GM18526 (cell line): ENCODE measurements around the gene CYFIP2.

ENCODE experiments used
- POLR2A ChIP-seq: IDR thresholded peaks from 3 replicates; pipeline ENCODE4 v1.6.1; 2011; ENCODE audit not compliant: insufficient read length; ENCODE audit errors: extremely low read depth

Gene CYFIP2

GRCh38 chr5:157294407-157295091, 28.6 kb downstream of the CYFIP2 start:
- no peak for TF ChIP-seq POLR2A

- TF ChIP-seq POLR2A: no peak
Measured at GRCh38 chr5:157295247-157295646, 29.3 kb downstream of the CYFIP2 start.

- TF ChIP-seq POLR2A: no peak
Measured at GRCh38 chr5:157300564-157300963, 34.6 kb downstream of the CYFIP2 start.

GRCh38 chr5:157301066-157301465, 35.1 kb downstream of the CYFIP2 start:
- TF ChIP-seq POLR2A: no peak

GRCh38 chr5:157303023-157303422, 37.1 kb downstream of the CYFIP2 start:
- no peak for TF ChIP-seq POLR2A

GRCh38 chr5:157303667-157304327, 37.9 kb downstream of the CYFIP2 start:
- TF ChIP-seq POLR2A: no peak

GRCh38 chr5:157306081-157306480, 40.2 kb downstream of the CYFIP2 start:
- TF ChIP-seq POLR2A: no peak

GRCh38 chr5:157306692-157307471, 41.0 kb downstream of the CYFIP2 start:
- TF ChIP-seq POLR2A: no peak

GRCh38 chr5:157308836-157309465, 43.0 kb downstream of the CYFIP2 start:
- TF ChIP-seq POLR2A: no peak

GRCh38 chr5:157309796-157310195, 43.9 kb downstream of the CYFIP2 start:
- no peak for TF ChIP-seq POLR2A

- TF ChIP-seq POLR2A: no peak
Measured at GRCh38 chr5:157311595-157311994, 45.7 kb downstream of the CYFIP2 start.

- no peak for TF ChIP-seq POLR2A
Measured at GRCh38 chr5:157312492-157312891, 46.6 kb downstream of the CYFIP2 start.

- no peak for TF ChIP-seq POLR2A
Measured at GRCh38 chr5:157322581-157322980, 56.7 kb downstream of the CYFIP2 start.

GRCh38 chr5:157323107-157323706, 57.3 kb downstream of the CYFIP2 start:
- TF ChIP-seq POLR2A: no peak

GRCh38 chr5:157324237-157324636, 58.3 kb downstream of the CYFIP2 start:
- no peak for TF ChIP-seq POLR2A
